ENCODE measurements around the gene UGGT2. TPM values are rescaled to one million over a fixed set of nuclear protein-coding genes. Genes with fewer than 3 reads are reported as not detected.

The UGGT2 gene
- total and polyA plus RNA-seq, 2 of the 13 experiments (the other 11 are each of a cell fraction or from before 2014, with no cell fraction given), result 13.2 to 27.1 TPM

GRCh38 chr13:95898256-95898655, 154.9 kb downstream of the UGGT2 start:
- in situ Hi-C loops (cut with HindIII; ENCODE audit: extremely low pct_ligation_motif_present, low pct_unique_long_range_greater_than_20kb), result no loop called here
- POLR2A ChIA-PET, result no interaction called here

More at GRCh38 chr13:95898256-95898655, 154.9 kb downstream of the UGGT2 start:
- no peaks in the 10 kb centered on the region for H3K27me3 ChIP-seq (ENCODE audit: control insufficient read depth in 1 of 2, insufficient read depth in 2 of 2, low read length in 2 of 2)
- WGBS (ENCODE audit: low lambda C conversion rate), result 88% methylated on average over 1 of the region's 1 CpG
- H3K27ac ChIP-seq (ENCODE audit: extremely low read length, insufficient read depth, low read length), result no peak overlapping the region
- H4K20me1 ChIP-seq (ENCODE audit: insufficient read depth, low read length), result no peaks in the 10 kb centered on the region
- H3K9ac ChIP-seq (ENCODE audit: insufficient read depth, low read depth, low read length), result no peak overlapping the region
- BruUV-seq (replicated peaks), result no TSS peak
- H3K36me3 ChIP-seq (replicated peaks in 1 of 2; ENCODE audit: control insufficient read depth in 1 of 2, insufficient read depth in 2 of 2, low read length in 2 of 2), result peaks cover 0 to 5% of the 10 kb centered on the region in 2 experiments; a peak in 2 of 5 replicates
- DNase-seq (ENCODE audit: low spot score), result no peak
- FAIRE-seq, result no peak
- no peaks in the 10 kb centered on the region for H3K4me1 ChIP-seq (ENCODE audit: insufficient read depth, low read length)
- no peak for ATAC-seq
- no peaks in the 10 kb centered on the region for H3K9me3 ChIP-seq (ENCODE audit: low read length)
- TF ChIP-seq ZNF34 (CRISPR knock-in tag; IDR thresholded peaks at IDR 0.05; ENCODE audit: borderline replicate concordance) (no peak), ATAD3A (CRISPR knock-in tag; IDR thresholded peaks at IDR 0.05) (no peak), ZBTB7A (CRISPR knock-in tag; IDR thresholded peaks at IDR 0.05) (no peak), ZNF776 (CRISPR knock-in tag; IDR thresholded peaks at IDR 0.05) (no peak), MLX (CRISPR knock-in tag; IDR thresholded peaks at IDR 0.05) (no peak), ZIK1 (CRISPR knock-in tag; IDR thresholded peaks at IDR 0.05; ENCODE audit: borderline replicate concordance, low read depth) (no peak), KLF13 (CRISPR knock-in tag; IDR thresholded peaks at IDR 0.05) (no peak), HMGXB3 (CRISPR knock-in tag; IDR thresholded peaks at IDR 0.05; ENCODE audit: borderline replicate concordance) (no peak), ZFP36L2 (CRISPR knock-in tag; IDR thresholded peaks at IDR 0.05) (no peak), CEBPZ (IDR thresholded peaks at IDR 0.05; ENCODE audit: low read length) (no peak)
- TF ChIP-seq, protein P1, sequence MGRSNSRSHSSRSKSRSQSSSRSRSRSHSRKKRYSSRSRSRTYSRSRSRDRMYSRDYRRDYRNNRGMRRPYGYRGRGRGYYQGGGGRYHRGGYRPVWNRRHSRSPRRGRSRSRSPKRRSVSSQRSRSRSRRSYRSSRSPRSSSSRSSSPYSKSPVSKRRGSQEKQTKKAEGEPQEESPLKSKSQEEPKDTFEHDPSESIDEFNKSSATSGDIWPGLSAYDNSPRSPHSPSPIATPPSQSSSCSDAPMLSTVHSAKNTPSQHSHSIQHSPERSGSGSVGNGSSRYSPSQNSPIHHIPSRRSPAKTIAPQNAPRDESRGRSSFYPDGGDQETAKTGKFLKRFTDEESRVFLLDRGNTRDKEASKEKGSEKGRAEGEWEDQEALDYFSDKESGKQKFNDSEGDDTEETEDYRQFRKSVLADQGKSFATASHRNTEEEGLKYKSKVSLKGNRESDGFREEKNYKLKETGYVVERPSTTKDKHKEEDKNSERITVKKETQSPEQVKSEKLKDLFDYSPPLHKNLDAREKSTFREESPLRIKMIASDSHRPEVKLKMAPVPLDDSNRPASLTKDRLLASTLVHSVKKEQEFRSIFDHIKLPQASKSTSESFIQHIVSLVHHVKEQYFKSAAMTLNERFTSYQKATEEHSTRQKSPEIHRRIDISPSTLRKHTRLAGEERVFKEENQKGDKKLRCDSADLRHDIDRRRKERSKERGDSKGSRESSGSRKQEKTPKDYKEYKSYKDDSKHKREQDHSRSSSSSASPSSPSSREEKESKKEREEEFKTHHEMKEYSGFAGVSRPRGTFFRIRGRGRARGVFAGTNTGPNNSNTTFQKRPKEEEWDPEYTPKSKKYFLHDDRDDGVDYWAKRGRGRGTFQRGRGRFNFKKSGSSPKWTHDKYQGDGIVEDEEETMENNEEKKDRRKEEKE (IDR thresholded peaks at IDR 0.05), result no peak
- TF ChIP-seq, protein P2, sequence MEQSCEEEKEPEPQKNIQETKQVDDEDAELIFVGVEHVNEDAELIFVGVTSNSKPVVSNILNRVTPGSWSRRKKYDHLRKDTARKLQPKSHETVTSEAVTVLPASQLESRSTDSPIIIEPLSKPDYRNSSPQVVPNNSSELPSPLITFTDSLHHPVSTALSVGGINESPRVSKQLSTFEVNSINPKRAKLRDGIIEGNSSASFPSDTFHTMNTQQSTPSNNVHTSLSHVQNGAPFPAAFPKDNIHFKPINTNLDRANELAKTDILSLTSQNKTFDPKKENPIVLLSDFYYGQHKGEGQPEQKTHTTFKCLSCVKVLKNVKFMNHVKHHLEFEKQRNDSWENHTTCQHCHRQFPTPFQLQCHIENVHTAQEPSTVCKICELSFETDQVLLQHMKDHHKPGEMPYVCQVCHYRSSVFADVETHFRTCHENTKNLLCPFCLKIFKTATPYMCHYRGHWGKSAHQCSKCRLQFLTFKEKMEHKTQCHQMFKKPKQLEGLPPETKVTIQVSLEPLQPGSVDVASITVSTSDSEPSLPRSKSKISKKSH (CRISPR knock-in tag; IDR thresholded peaks at IDR 0.05; ENCODE audit: borderline replicate concordance), result no peak
- intact Hi-C loops (cut with micrococcal nuclease; ENCODE audit: unreplicated experiment), result no loop called here
- H2AFZ ChIP-seq (ENCODE audit: low read length), result no peak overlapping the region
- CTCF ChIA-PET (ENCODE audit: low intra/inter-chr PET ratio, low total read pairs), result no interaction called here
- H3K4me3 ChIP-seq (replicated peaks in 1 of 3; ENCODE audit: insufficient read depth in 1 of 3, low read depth in 2 of 3, low read length in 3 of 3), result no peak overlapping the region
- no peaks in the 10 kb centered on the region for H3K79me2 ChIP-seq (ENCODE audit: insufficient read depth, low read length)
- no peak overlapping the region for H3K4me2 ChIP-seq (ENCODE audit: low read depth, low read length)
